Measurements from ENCODE around the gene TMEM132D. TPM values are rescaled to one million over a fixed set of nuclear protein-coding genes. Genes with fewer than 3 reads are reported as not detected.

The TMEM132D gene
- total RNA-seq, 2 experiments from 2014 or later = not detected

DNA sequence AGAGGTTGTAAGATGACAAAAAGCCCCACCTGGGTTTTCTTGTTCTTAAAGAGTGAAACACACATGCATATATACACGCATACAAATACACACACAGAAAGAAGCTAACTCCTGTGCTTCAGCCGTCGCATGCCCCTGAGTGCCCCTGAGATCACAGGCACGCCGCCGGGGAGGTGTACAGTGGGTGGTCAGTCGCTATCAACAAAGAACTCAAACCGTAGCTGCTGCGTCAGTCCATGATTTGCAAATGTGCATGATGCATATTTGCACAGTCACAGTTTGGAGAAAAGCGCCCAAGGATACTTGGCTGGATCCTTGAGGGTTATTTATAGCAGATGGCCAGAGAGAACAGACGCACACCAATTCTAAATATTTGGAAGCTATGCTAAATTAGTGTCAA is 206.9 kb downstream of the TMEM132D start:
- DNase-seq (ENCODE audit: low spot score) = no peak
- Histone ChIP-seq H3K4me3 (ENCODE audit: low read depth, low read length, poor library complexity, severe bottlenecking) (no peak overlapping the region), H3K9me3 (ENCODE audit: low read length) (no peaks in the 10 kb centered on the region), H3K79me2 (ENCODE audit: insufficient read depth, low read depth, low read length) (no peaks in the 10 kb centered on the region), H3K36me3 (ENCODE audit: insufficient read depth, low read length) (no peaks in the 10 kb centered on the region), H3K4me2 (ENCODE audit: low read length) (no peak overlapping the region), H3K9me2 (ENCODE audit: insufficient read depth, low read length) (no peaks in the 10 kb centered on the region), H3K27ac (ENCODE audit: low read depth, low read length, poor library complexity, severe bottlenecking) (no peak overlapping the region), H3K4me1 (ENCODE audit: insufficient read depth, low read length, poor library complexity, severe bottlenecking) (no peaks in the 10 kb centered on the region), H2AFZ (ENCODE audit: low read length) (no peak overlapping the region), H4K20me1 (ENCODE audit: insufficient read depth, low read length) (no peaks in the 10 kb centered on the region)
- no peak for TF ChIP-seq EZH2phosphoT487 (IDR thresholded peaks at IDR 0.05; ENCODE audit: borderline replicate concordance, low read depth, low read length)
- TF ChIP-seq, protein P1, sequence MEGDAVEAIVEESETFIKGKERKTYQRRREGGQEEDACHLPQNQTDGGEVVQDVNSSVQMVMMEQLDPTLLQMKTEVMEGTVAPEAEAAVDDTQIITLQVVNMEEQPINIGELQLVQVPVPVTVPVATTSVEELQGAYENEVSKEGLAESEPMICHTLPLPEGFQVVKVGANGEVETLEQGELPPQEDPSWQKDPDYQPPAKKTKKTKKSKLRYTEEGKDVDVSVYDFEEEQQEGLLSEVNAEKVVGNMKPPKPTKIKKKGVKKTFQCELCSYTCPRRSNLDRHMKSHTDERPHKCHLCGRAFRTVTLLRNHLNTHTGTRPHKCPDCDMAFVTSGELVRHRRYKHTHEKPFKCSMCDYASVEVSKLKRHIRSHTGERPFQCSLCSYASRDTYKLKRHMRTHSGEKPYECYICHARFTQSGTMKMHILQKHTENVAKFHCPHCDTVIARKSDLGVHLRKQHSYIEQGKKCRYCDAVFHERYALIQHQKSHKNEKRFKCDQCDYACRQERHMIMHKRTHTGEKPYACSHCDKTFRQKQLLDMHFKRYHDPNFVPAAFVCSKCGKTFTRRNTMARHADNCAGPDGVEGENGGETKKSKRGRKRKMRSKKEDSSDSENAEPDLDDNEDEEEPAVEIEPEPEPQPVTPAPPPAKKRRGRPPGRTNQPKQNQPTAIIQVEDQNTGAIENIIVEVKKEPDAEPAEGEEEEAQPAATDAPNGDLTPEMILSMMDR (conservative IDR thresholded peaks at IDR 0.05; ENCODE audit: low read length) = no peak
- CTCF ChIA-PET (ENCODE audit: unreplicated experiment) = no interaction called here
- BruUV-seq (replicated peaks) = no TSS peak
- POLR2A ChIA-PET = interaction anchor here (0.7 kb wide), 1 partner anchor 831 kb away, joined by 5 read pairs; no protein-coding TSS in a partner anchor
- intact Hi-C loops (cut with micrococcal nuclease; ENCODE audit: unreplicated experiment) = no loop called here

DNA sequence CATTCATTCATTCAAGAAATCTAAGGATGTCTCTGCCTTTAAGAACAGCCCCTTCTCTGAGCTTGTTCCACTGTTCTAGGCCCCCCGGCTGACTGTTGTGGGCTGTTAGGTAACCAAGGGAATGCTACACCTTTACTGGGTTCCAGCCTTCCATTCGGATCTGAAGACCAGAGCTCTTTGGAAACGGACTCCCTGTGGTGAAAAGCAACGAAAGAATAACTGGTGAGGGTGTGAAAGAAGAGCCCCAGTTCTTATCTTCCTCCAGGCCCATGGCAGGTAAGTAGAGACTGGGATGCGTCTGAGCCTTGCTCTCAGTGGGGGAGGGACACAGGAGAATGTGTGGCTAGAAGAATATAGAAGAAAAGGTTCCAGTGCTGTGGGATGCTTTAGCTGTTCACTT is 207.4 kb downstream of the TMEM132D start:
- no peaks in the 10 kb centered on the region for H3K9me3 ChIP-seq (ENCODE audit: low read length)
- H3K4me3 ChIP-seq (ENCODE audit: low read depth, low read length, poor library complexity, severe bottlenecking) = no peak overlapping the region
- intact Hi-C loops (cut with micrococcal nuclease; ENCODE audit: unreplicated experiment) = no loop called here
- no peaks in the 10 kb centered on the region for H4K20me1 ChIP-seq (ENCODE audit: insufficient read depth, low read length)
- DNase-seq (ENCODE audit: low spot score) = no peak
- ChIA-PET CTCF (ENCODE audit: unreplicated experiment) (no interaction called here), POLR2A (no interaction called here)
- no peak overlapping the region for H3K27ac ChIP-seq (ENCODE audit: low read depth, low read length, poor library complexity, severe bottlenecking)
- H3K79me2 ChIP-seq (ENCODE audit: insufficient read depth, low read depth, low read length) = no peaks in the 10 kb centered on the region
- H3K36me3 ChIP-seq (ENCODE audit: insufficient read depth, low read length) = no peaks in the 10 kb centered on the region
- H2AFZ ChIP-seq (ENCODE audit: low read length) = no peak overlapping the region
- no peak for TF ChIP-seq EZH2phosphoT487 (IDR thresholded peaks at IDR 0.05; ENCODE audit: borderline replicate concordance, low read depth, low read length)
- H3K4me1 ChIP-seq (ENCODE audit: insufficient read depth, low read length, poor library complexity, severe bottlenecking) = no peaks in the 10 kb centered on the region
- BruUV-seq (replicated peaks) = no TSS peak
- no peak overlapping the region for H3K4me2 ChIP-seq (ENCODE audit: low read length)
- no peaks in the 10 kb centered on the region for H3K9me2 ChIP-seq (ENCODE audit: insufficient read depth, low read length)

DNA sequence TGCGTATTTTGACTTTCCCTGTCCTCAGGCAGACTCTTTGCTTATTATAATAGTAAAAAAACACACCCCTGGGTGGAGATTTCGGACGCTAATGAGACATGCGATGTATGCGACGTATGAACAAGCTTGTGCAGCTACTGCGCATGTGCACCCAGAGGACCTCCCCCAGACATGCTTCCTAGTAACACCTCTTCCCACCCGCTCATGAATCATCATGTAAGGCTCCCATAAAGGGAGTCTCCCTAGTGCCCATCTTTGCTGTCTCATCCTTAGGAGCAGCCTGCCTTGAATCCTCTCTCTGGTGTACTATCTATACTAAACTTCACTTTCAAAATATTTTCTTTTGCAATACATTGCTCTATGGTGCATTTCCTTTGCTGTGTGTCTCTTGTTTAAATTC is 210.1 kb downstream of the TMEM132D start:
- H3K79me2 ChIP-seq (ENCODE audit: insufficient read depth, low read depth, low read length) = no peaks in the 10 kb centered on the region
- TF ChIP-seq EZH2phosphoT487 (IDR thresholded peaks at IDR 0.05; ENCODE audit: borderline replicate concordance, low read depth, low read length) = no peak
- TF ChIP-seq, protein P1 (conservative IDR thresholded peaks at IDR 0.05; ENCODE audit: low read length) = no peak

More for the DNA sequence above, 210.1 kb downstream of the TMEM132D start:
- Histone ChIP-seq H3K36me3 (ENCODE audit: insufficient read depth, low read length) (no peaks in the 10 kb centered on the region), H4K20me1 (ENCODE audit: insufficient read depth, low read length) (no peaks in the 10 kb centered on the region), H3K27ac (ENCODE audit: low read depth, low read length, poor library complexity, severe bottlenecking) (no peak overlapping the region), H2AFZ (ENCODE audit: low read length) (no peak overlapping the region), H3K9me3 (ENCODE audit: low read length) (no peaks in the 10 kb centered on the region), H3K4me1 (ENCODE audit: insufficient read depth, low read length, poor library complexity, severe bottlenecking) (no peaks in the 10 kb centered on the region), H3K9me2 (ENCODE audit: insufficient read depth, low read length) (no peaks in the 10 kb centered on the region), H3K4me2 (ENCODE audit: low read length) (no peak overlapping the region), H3K4me3 (ENCODE audit: low read depth, low read length, poor library complexity, severe bottlenecking) (no peak overlapping the region)
- intact Hi-C loops (cut with micrococcal nuclease; ENCODE audit: unreplicated experiment) = no loop called here
- CTCF ChIA-PET (ENCODE audit: unreplicated experiment) = no interaction called here
- DNase-seq (ENCODE audit: low spot score) = no peak
- POLR2A ChIA-PET = no interaction called here
- no TSS peak for BruUV-seq (replicated peaks)

Measured in OCI-LY7 (cell line).